GM04503 (cell line): ENCODE results near the gene SLC35B2.

ENCODE experiments used
- DNase-seq: peaks from one replicate; pipeline ENCODE4 v3.0.0-alpha.2; 2012; ENCODE audit warnings: low read depth

SLC35B2 gene

GRCh38 chr6:44254191-44255104 lies 2.9 kb downstream of the SLC35B2 start:
- no peak for DNase-seq

GRCh38 chr6:44253307-44254101 lies 3.8 kb downstream of the SLC35B2 start:
- no peak for DNase-seq

- DNase-seq: no peak
Observed at GRCh38 chr6:44251576-44252524, 5.5 kb downstream of the SLC35B2 start.

GRCh38 chr6:44250718-44251123 lies 6.6 kb downstream of the SLC35B2 start:
- DNase-seq: no peak

GRCh38 chr6:44250067-44250717 lies 7.1 kb downstream of the SLC35B2 start:
- DNase-seq: no peak

GRCh38 chr6:44249082-44249748 lies 8.1 kb downstream of the SLC35B2 start:
- no peak for DNase-seq

GRCh38 chr6:44248579-44248978 lies 8.7 kb downstream of the SLC35B2 start:
- no peak for DNase-seq

- DNase-seq: no peak
Observed at GRCh38 chr6:44247338-44248302, 9.7 kb downstream of the SLC35B2 start.

GRCh38 chr6:44246663-44247337 lies 10.5 kb downstream of the SLC35B2 start, which contains the start of gene HSP90AB1:
HSP90AB1 (plus strand) TSS chr6:44247101; CDS start chr6:44248630, 1,529 bp downstream.
- DNase-seq: peak; percentile 86

- DNase-seq: peak; percentile 27
Observed at GRCh38 chr6:44245912-44246662, 11.2 kb downstream of the SLC35B2 start.

GRCh38 chr6:44245391-44245911 lies 11.9 kb downstream of the SLC35B2 start:
- DNase-seq: no peak

- DNase-seq: no peak
Observed at GRCh38 chr6:44243345-44243744, 14.0 kb downstream of the SLC35B2 start.

GRCh38 chr6:44238687-44239350 lies 18.5 kb downstream of the SLC35B2 start:
- DNase-seq: no peak

- no peak for DNase-seq
Observed at GRCh38 chr6:44237813-44238433, 19.4 kb downstream of the SLC35B2 start.

- peak; percentile 87 for DNase-seq
Observed at GRCh38 chr6:44237021-44237812, 20.1 kb downstream of the SLC35B2 start.
